ENCODE results near the gene CDK5RAP2.

- no peak for TF ChIP-seq POLR2A (IDR thresholded peaks at IDR 0.05)
- no peak for TF ChIP-seq CTCF (IDR thresholded peaks at IDR 0.05 in 8 of 11, conservative IDR thresholded peaks at IDR 0.05 in 3 of 11)
These were observed 28.5 kb upstream of the CDK5RAP2 start for GRCh38 chr9:120608421-120608820.

All from spleen (tissue), 7 donors.